ENCODE measurements around the gene ELP5.

- TF ChIP-seq, protein P1, sequence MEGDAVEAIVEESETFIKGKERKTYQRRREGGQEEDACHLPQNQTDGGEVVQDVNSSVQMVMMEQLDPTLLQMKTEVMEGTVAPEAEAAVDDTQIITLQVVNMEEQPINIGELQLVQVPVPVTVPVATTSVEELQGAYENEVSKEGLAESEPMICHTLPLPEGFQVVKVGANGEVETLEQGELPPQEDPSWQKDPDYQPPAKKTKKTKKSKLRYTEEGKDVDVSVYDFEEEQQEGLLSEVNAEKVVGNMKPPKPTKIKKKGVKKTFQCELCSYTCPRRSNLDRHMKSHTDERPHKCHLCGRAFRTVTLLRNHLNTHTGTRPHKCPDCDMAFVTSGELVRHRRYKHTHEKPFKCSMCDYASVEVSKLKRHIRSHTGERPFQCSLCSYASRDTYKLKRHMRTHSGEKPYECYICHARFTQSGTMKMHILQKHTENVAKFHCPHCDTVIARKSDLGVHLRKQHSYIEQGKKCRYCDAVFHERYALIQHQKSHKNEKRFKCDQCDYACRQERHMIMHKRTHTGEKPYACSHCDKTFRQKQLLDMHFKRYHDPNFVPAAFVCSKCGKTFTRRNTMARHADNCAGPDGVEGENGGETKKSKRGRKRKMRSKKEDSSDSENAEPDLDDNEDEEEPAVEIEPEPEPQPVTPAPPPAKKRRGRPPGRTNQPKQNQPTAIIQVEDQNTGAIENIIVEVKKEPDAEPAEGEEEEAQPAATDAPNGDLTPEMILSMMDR (IDR thresholded peaks at IDR 0.05; ENCODE audit: low read length): no peak
- no peak for TF ChIP-seq EZH2 (IDR thresholded peaks at IDR 0.05; ENCODE audit: borderline replicate concordance, low read length)
These were observed 44.7 kb upstream of the ELP5 start for GRCh38 chr17:7207120-7208001.
